ENCODE data around the gene CFAP100. TPM values are rescaled to one million over a fixed set of nuclear protein-coding genes. Genes with fewer than 3 reads are reported as not detected.

CFAP100 gene
- total and polyA plus RNA-seq, 9 of the 15 experiments (the other 6 are each of a cell fraction or from before 2014, with no cell fraction given), result not detected

- no TSS peak for BruUV-seq (replicated peaks)
These were observed 54.1 kb downstream of the CFAP100 start for GRCh38 chr3:126448893-126449180.

More at GRCh38 chr3:126448893-126449180, 54.1 kb downstream of the CFAP100 start:
- POLR2A ChIA-PET, result interaction anchor here (0.6 kb wide), 1 partner anchor 470 kb away, joined by 3 read pairs; no protein-coding TSS in a partner anchor
- CTCF ChIA-PET (ENCODE audit: low intra/inter-chr PET ratio), result no interaction called here
- Histone ChIP-seq H3K9me3 (replicated peaks; ENCODE audit: control insufficient read depth, insufficient read depth, low read depth, low read length) (no peaks in the 10 kb centered on the region), H4K20me1 (replicated peaks; ENCODE audit: control insufficient read depth, insufficient read depth, low read length) (no peaks in the 10 kb centered on the region), H3K9ac (ENCODE audit: insufficient read depth in 1 of 2, low read depth in 2 of 2, low read length in 2 of 2) (no peak overlapping the region), H2AFZ (ENCODE audit: low read depth, low read length) (no peak overlapping the region), H3K36me3 (ENCODE audit: control insufficient read depth, insufficient read depth, low read length) (peaks cover 30% of the 10 kb centered on the region; the same call in 2 of the 3 replicates), H3K9me1 (ENCODE audit: control insufficient read depth, insufficient read depth, low read length) (no peaks in the 10 kb centered on the region), H3K27ac (ENCODE audit: extremely low read depth, low read depth, low read length) (no peak overlapping the region), H3K4me3 (no peak overlapping the region), H3K79me2 (ENCODE audit: control insufficient read depth, insufficient read depth, low read length) (no peaks in the 10 kb centered on the region), H3K4me1 (replicated peaks in 1 of 2; ENCODE audit: control insufficient read depth in 2 of 2, insufficient read depth in 2 of 2, low read length in 2 of 2) (no peaks in the 10 kb centered on the region), H3K4me2 (ENCODE audit: insufficient read depth, low read length) (no peak overlapping the region), H3K27me3 (ENCODE audit: control insufficient read depth in 2 of 2, insufficient read depth in 2 of 2, low read length in 2 of 2) (no peaks in the 10 kb centered on the region; a peak in 1 of 5 replicates)
- TF ChIP-seq ZNF785 (CRISPR knock-in tag; IDR thresholded peaks at IDR 0.05), result no peak
- no peak for TF ChIP-seq KDM2B (CRISPR knock-in tag; IDR thresholded peaks at IDR 0.05)
- no peak for TF ChIP-seq BRF2 (IDR thresholded peaks at IDR 0.05; ENCODE audit: borderline replicate concordance, insufficient read depth, insufficient read length)
- TF ChIP-seq ZNF57 (CRISPR knock-in tag; IDR thresholded peaks at IDR 0.05), result no peak
- no peak for TF ChIP-seq BCL6 (CRISPR knock-in tag; IDR thresholded peaks at IDR 0.05)
- no peak for TF ChIP-seq ZFX (CRISPR knock-in tag; IDR thresholded peaks at IDR 0.05)
- TF ChIP-seq KLF1 (tag; IDR thresholded peaks at IDR 0.05), result no peak
- TF ChIP-seq NR2C1 (IDR thresholded peaks at IDR 0.05), result no peak
- TF ChIP-seq NR2C1 (tag; IDR thresholded peaks at IDR 0.05), result no peak
- TF ChIP-seq CREBBP (IDR thresholded peaks at IDR 0.05; ENCODE audit: low read depth, low read length), result no peak
- TF ChIP-seq SIN3B (IDR thresholded peaks at IDR 0.05; ENCODE audit: low read depth), result no peak
- TF ChIP-seq HSF4 (CRISPR knock-in tag; IDR thresholded peaks at IDR 0.05; ENCODE audit: borderline replicate concordance), result no peak
- TF ChIP-seq ZBTB34 (CRISPR knock-in tag; IDR thresholded peaks at IDR 0.05), result no peak
- TF ChIP-seq RFX1 (IDR thresholded peaks at IDR 0.05), result no peak
- TF ChIP-seq CBFA2T2 (conservative IDR thresholded peaks at IDR 0.05), result no peak
- no peak for TF ChIP-seq RBFOX2 (IDR thresholded peaks at IDR 0.05; ENCODE audit: low read depth, low read length)
- TF ChIP-seq ELK3 (CRISPR knock-in tag; IDR thresholded peaks at IDR 0.05), result no peak
- TF ChIP-seq NELFE (IDR thresholded peaks at IDR 0.05; ENCODE audit: insufficient read depth, insufficient read length), result no peak
- in situ Hi-C loops (cut with MboI) (no loop called here), intact Hi-C loops (cut with micrococcal nuclease) (no loop called here)
- WGBS (ENCODE audit: insufficient coverage, low coverage, missing lambda C conversion rate), result 100% methylated on average over 4 of the region's 8 CpGs
- no peak for ATAC-seq
- no peak for FAIRE-seq
- no peak for DNase-seq (ENCODE audit: extremely low read depth in 1 of 4, low spot score in 3 of 4)

All from K562 (cell line).